K562 (cell line): ENCODE results near the gene ZNF239. TPM values are rescaled to one million over a fixed set of nuclear protein-coding genes. Genes with fewer than 3 reads are reported as not detected.

Source experiments
- ATAC-seq: fragments of 200-7000 bp; cut with Tn5 transposase; 3 replicates; pipeline ENCODE4 v1.9.1; 2020; ENCODE audit warnings: moderate library complexity
- BruUV-seq: library from RNA; stranded (reverse); fragments of 400-500 nt; replicated peaks from 2 replicates; lab custom pipeline; 2021; lab: Mats Ljungman, UMichigan
- CTCF ChIA-PET: fragments of 300-600 bp; formaldehyde crosslinking; extraction: SDS; loops from one replicate; lab custom pipeline; 2021; ENCODE audit warnings: low intra/inter-chr PET ratio; lab: Yijun Ruan, JAX
- POLR2A ChIA-PET: fragments of 300-600, 350-650 bp; sonication (Branson Sonifier 250); formaldehyde crosslinking; extraction: SDS; loops from one replicate; lab custom pipeline; 2021; ENCODE audit warnings: antibody characterized with exemption, inconsistent platforms; lab: Yijun Ruan, JAX
- DNase-seq, 4 experiments: peaks; one replicate each; pipeline versions ENCODE4 v3.0.0 to v3.0.0-alpha.2; 2011 to 2018; ENCODE audit warnings: low spot score in 3 of 4, mixed read lengths in 3 of 4; ENCODE audit errors: extremely low read depth in 1 of 4
- FAIRE-seq: peaks from 2 replicates; lab custom pipeline; 2011; peaks lifted over from hg19 to GRCh38; lab: Jason Lieb, UNC
- H2AFZ ChIP-seq: 2 replicates; pipeline ENCODE4 v1.6.0; 2011; ENCODE audit warnings: low read depth, low read length, control low read depth, inconsistent platforms
- H3K27ac ChIP-seq: fragments of 200-600 bp; 3 replicates; pipeline ENCODE4 v1.8.0; 2011; ENCODE audit warnings: low read depth, mild to moderate bottlenecking, control low read depth, inconsistent platforms, low read length, moderate library complexity, mixed read lengths; ENCODE audit errors: extremely low read depth
- H3K27me3 ChIP-seq, 2 experiments: fragments of 300-600 bp in 1 of 2; 2 replicates in 1 of 2; 3 replicates in 1 of 2; pipeline versions ENCODE4 v1.6.0 to v1.8.0; 2011; ENCODE audit warnings: inconsistent platforms in 2 of 2, low read length in 2 of 2, mild to moderate bottlenecking in 1 of 2, mixed read lengths in 1 of 2, moderate library complexity in 1 of 2; ENCODE audit not compliant: control insufficient read depth in 2 of 2, insufficient read depth in 2 of 2
- H3K36me3 ChIP-seq: fragments of 300-600 bp; 3 replicates; pipeline ENCODE4 v1.8.0; 2011; ENCODE audit warnings: mild to moderate bottlenecking, low read length, inconsistent platforms; ENCODE audit not compliant: control insufficient read depth, insufficient read depth
- H3K4me1 ChIP-seq, 2 experiments: fragments of 200-600 bp in 1 of 2; replicated peaks in 1 of 2; 2 replicates in 1 of 2; 3 replicates in 1 of 2; pipeline versions ENCODE4 v1.5.1 to v1.8.0; 2011; ENCODE audit warnings: inconsistent platforms in 2 of 2, low read length in 2 of 2, mild to moderate bottlenecking in 1 of 2, mixed read lengths in 1 of 2, moderate library complexity in 1 of 2; ENCODE audit not compliant: control insufficient read depth in 2 of 2, insufficient read depth in 2 of 2
- H3K4me2 ChIP-seq: 2 replicates; pipeline ENCODE4 v1.6.1; 2011; ENCODE audit warnings: low read length, control low read depth, inconsistent platforms, mixed read lengths; ENCODE audit not compliant: insufficient read depth
- H3K4me3 ChIP-seq: fragments of 200-600 bp; sonication (generic), shearing (Covaris generic); 2 replicates; pipeline ENCODE4 v1.5.1; 2016; ENCODE audit warnings: control low read depth, inconsistent platforms
- H3K79me2 ChIP-seq: fragments of 200-600 bp; 3 replicates; pipeline ENCODE4 v1.8.0; 2011; ENCODE audit warnings: low read length, inconsistent platforms; ENCODE audit not compliant: control insufficient read depth, insufficient read depth
- H3K9ac ChIP-seq, 2 experiments: 2 replicates each; pipeline versions ENCODE4 v1.6.0 to v1.6.1; 2011; ENCODE audit warnings: low read depth in 2 of 2, low read length in 2 of 2, control low read depth in 1 of 2, inconsistent platforms in 1 of 2, mild to moderate bottlenecking in 1 of 2, mixed read lengths in 1 of 2; ENCODE audit not compliant: insufficient read depth in 1 of 2
- H3K9me1 ChIP-seq: one replicate; pipeline ENCODE4 v1.6.0; 2011; ENCODE audit warnings: inconsistent platforms, mild to moderate bottlenecking, low read length, moderate library complexity; ENCODE audit not compliant: control insufficient read depth, insufficient read depth
- H3K9me3 ChIP-seq: replicated peaks from 2 replicates; pipeline ENCODE4 v1.5.1; 2011; ENCODE audit warnings: low read depth, low read length, inconsistent platforms; ENCODE audit not compliant: control insufficient read depth, insufficient read depth
- H4K20me1 ChIP-seq: replicated peaks from 2 replicates; pipeline ENCODE4 v1.6.1; 2011; ENCODE audit warnings: low read length, inconsistent platforms, mixed read lengths; ENCODE audit not compliant: control insufficient read depth, insufficient read depth
- C11orf30 ChIP-seq: fragments of 450-650 bp; IDR thresholded peaks from 2 replicates; pipeline ENCODE4 v1.6.1; 2016; ENCODE audit warnings: low read depth, mild to moderate bottlenecking
- CBX5 ChIP-seq: IDR thresholded peaks from 2 replicates; pipeline ENCODE4 v1.6.1; 2014; ENCODE audit warnings: low read depth, borderline replicate concordance
- CSDE1 ChIP-seq, 2 experiments: fragments of 450-650 bp; IDR thresholded peaks; 2 replicates each; pipeline ENCODE4 v1.6.1; 2016; ENCODE audit warnings: mild to moderate bottlenecking in 1 of 2
- ESRRA ChIP-seq: fragments of 450-650 bp; IDR thresholded peaks from 2 replicates; pipeline ENCODE4 v1.6.1; 2014; ENCODE audit warnings: low read depth, mild to moderate bottlenecking, moderate library complexity, borderline replicate concordance
- FIP1L1 ChIP-seq: fragments of 200-400 bp; formaldehyde crosslinking; IDR thresholded peaks from 2 replicates; pipeline ENCODE4 v1.6.1; 2018; ENCODE audit warnings: mild to moderate bottlenecking, low read depth, low read length; ENCODE audit not compliant: poor library complexity, severe bottlenecking
- MAFF ChIP-seq: IDR thresholded peaks from 2 replicates; pipeline ENCODE4 v1.6.1; 2012; ENCODE audit warnings: low read length, improper control_type of control experiment
- MAFG ChIP-seq: fragments of 450-650 bp; conservative IDR thresholded peaks from 2 replicates; pipeline ENCODE4 v1.6.1; 2016; ENCODE audit warnings: missing genetic modification characterization, missing compliant biosample characterization
- MAFK ChIP-seq: IDR thresholded peaks from 2 replicates; pipeline ENCODE4 v1.6.1; 2011; ENCODE audit warnings: low read length, improper control_type of control experiment
- NFIC ChIP-seq: fragments of 450-650 bp; IDR thresholded peaks from 2 replicates; pipeline ENCODE4 v1.6.1; 2017; ENCODE audit warnings: mild to moderate bottlenecking, inconsistent platforms
- SIRT6 ChIP-seq: IDR thresholded peaks from one replicate; pipeline ENCODE4 v1.6.1; 2012; ENCODE audit warnings: low read depth, mild to moderate bottlenecking, control low read depth, inconsistent platforms, low read length, moderate library complexity
- TSC22D4 ChIP-seq: fragments of 450-650 bp; IDR thresholded peaks from 2 replicates; pipeline ENCODE4 v1.6.1; 2016; ENCODE audit warnings: missing genetic modification characterization, missing biosample characterization, control low read depth
- ZFP36 ChIP-seq: fragments of 150-350 bp; IDR thresholded peaks from 2 replicates; pipeline ENCODE4 v1.6.1; 2018; ENCODE audit warnings: low read length, low read depth; ENCODE audit not compliant: partially characterized antibody
- ZNF316 ChIP-seq: fragments of 450-650 bp; IDR thresholded peaks from 2 replicates; pipeline ENCODE4 v1.6.1; 2016
- WGBS: fragments of 100-300 bp; shearing (Covaris generic); methylation state at CpG from one replicate; pipeline ENCODE4 v1.1.6; 2016; ENCODE audit warnings: low coverage, mixed read lengths; ENCODE audit not compliant: insufficient coverage; ENCODE audit errors: missing lambda C conversion rate; 5-methylcytosine and 5-hydroxymethylcytosine counted together
- in situ Hi-C: fragments of 300-500 bp; cut with MboI; formaldehyde crosslinking; loops from 4 replicates; pipeline ENCODE4 v1.15.0; 2018; ENCODE audit warnings: inconsistent platforms, mixed read lengths
- intact Hi-C: fragments of 100-400 bp; cut with micrococcal nuclease; formaldehyde crosslinking; loops from 2 replicates; pipeline ENCODE4 v1.14.2; 2022
- polyA plus RNA-seq, 8 experiments: library from polyadenylated mRNA; depleted of rRNA in 4 of 8; stranded (reverse) in 5 of 8; unstranded in 3 of 8; fragments of >200 nt; fragmentation: Nextera tagmentation in 2 of 8; fragmentation: Illumina TruSeq in 1 of 8; extraction: Ambion mirVana in 2 of 8; extraction: Trizol in 1 of 8; gene quantifications; 2 replicates each; pipeline versions ENCODE4 v1.2.1 to v1.2.3, GENCODE V29; 2011 to 2014; ENCODE audit warnings: inconsistent platforms in 1 of 8, missing spikeins in 1 of 8
- total RNA-seq, 7 experiments: library from RNA; depleted of rRNA in 6 of 7; stranded (reverse); fragments of >200 nt in 6 of 7; fragmentation: Illumina TruSeq in 2 of 7; extraction: Trizol in 2 of 7; gene quantifications; 2 replicates each; pipeline versions ENCODE4 v1.2.1 to v1.2.3, GENCODE V29; 2011 to 2021; ENCODE audit warnings: low replicate concordance in 1 of 7
- TF ChIP-seq, protein P1 (sequence below): sonication (generic); IDR thresholded peaks from 2 replicates; pipeline ENCODE4 v1.6.1; 2016

Gene ZNF239
- total and polyA plus RNA-seq, 9 of the 15 experiments (the other 6 are each of a cell fraction or from before 2014, with no cell fraction given): 13.7 to 26.7 (median 23.4) TPM

DNA sequence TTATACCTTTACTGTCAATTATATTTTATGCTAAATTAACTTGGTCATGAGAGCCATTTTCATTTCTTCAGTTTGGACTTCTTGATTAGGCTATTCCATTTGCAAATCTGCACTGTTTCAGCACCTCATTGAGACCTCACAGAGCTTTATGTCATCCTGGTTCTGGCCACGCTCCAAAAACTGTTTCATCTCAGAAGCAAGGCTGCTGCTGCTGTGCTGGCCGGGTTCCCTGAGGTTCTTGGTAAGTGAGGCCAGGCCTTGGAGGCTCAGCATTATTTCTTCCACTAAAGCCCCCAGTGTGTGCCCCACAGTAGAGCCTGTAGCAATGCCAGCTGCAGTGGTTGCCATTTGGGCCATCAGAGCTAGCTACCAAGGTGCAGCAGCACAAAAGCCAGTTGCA is 24.0 kb upstream of the ZNF239 start:
- Histone ChIP-seq H3K27me3 (peaks cover 4 to 11% of the 10 kb centered on the region in 2 experiments; a peak in 4 of 5 replicates), H3K4me1 (peaks cover 11 to 19% of the 10 kb centered on the region in 2 experiments), H3K9me3 (no peaks in the 10 kb centered on the region), H3K79me2 (no peaks in the 10 kb centered on the region), H3K9ac (no peak overlapping the region), H3K36me3 (no peaks in the 10 kb centered on the region), H3K4me3 (no peak overlapping the region), H3K27ac (no peak overlapping the region), H2AFZ (no peak overlapping the region), H4K20me1 (no peaks in the 10 kb centered on the region), H3K9me1 (no peaks in the 10 kb centered on the region), H3K4me2 (no peak overlapping the region)
- TF ChIP-seq NFIC (peak; percentile 73), CBX5 (no peak)
- ChIA-PET CTCF (no interaction called here), POLR2A (interaction anchor here (1.4 kb wide), 1 partner anchor 9 kb away, joined by 4 read pairs; no protein-coding TSS in a partner anchor)
- no peak for FAIRE-seq
- in situ Hi-C loops: no loop called here
- no TSS peak for BruUV-seq
- peak in 1 of 4 experiments; percentile 43 for DNase-seq
- no peak for ATAC-seq
- intact Hi-C loops: no loop called here
- 7% methylated on average over 2 of the region's 2 CpGs for WGBS

DNA sequence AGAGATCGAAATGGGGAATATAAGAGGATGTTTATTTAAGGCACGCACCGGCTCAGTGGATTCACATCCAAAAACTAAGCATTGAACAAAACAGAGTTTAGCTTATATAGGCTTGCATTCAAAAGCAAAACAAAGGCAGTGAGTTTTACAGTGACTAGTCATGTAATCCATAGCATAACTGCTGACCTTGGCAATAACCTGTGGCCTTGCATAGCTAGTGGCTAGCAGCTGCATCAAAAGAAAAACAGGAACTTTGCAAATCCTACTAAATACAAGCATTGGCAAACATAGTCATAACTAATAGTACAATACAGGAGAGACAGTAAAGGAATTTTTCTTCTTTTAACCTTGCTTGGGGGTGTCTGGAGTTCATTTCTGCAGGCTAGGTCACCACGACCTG is 22.1 kb upstream of the ZNF239 start:
- POLR2A ChIA-PET: interaction anchor here (2.4 kb wide), 1 partner anchor 11 kb away, joined by 12 read pairs; no protein-coding TSS in a partner anchor
- Histone ChIP-seq H3K36me3 (no peaks in the 10 kb centered on the region), H3K9ac (no peak overlapping the region), H3K27ac (no peak overlapping the region), H3K9me1 (no peaks in the 10 kb centered on the region), H3K4me2 (no peak overlapping the region), H3K9me3 (peaks cover 7% of the 10 kb centered on the region), H3K27me3 (no peaks in the 10 kb centered on the region), H3K4me1 (peaks cover 11 to 19% of the 10 kb centered on the region in 2 experiments), H4K20me1 (no peaks in the 10 kb centered on the region), H2AFZ (peak overlapping the region; percentile 93; the same call in 1 of the 2 replicates), H3K4me3 (no peak overlapping the region), H3K79me2 (no peaks in the 10 kb centered on the region)
- FAIRE-seq: no peak
- intact Hi-C loops: no loop called here
- 56% methylated on average over 4 of the region's 4 CpGs for WGBS
- DNase-seq: no peak
- CTCF ChIA-PET: no interaction called here
- in situ Hi-C loops: no loop called here
- no peak for ATAC-seq
- TF ChIP-seq FIP1L1: no peak
- TF ChIP-seq MAFG (tag): peak; percentile 74
- TF ChIP-seq ZNF316: peak; percentile 88
- TF ChIP-seq MAFK: peak; percentile 83
- TF ChIP-seq, protein P1, sequence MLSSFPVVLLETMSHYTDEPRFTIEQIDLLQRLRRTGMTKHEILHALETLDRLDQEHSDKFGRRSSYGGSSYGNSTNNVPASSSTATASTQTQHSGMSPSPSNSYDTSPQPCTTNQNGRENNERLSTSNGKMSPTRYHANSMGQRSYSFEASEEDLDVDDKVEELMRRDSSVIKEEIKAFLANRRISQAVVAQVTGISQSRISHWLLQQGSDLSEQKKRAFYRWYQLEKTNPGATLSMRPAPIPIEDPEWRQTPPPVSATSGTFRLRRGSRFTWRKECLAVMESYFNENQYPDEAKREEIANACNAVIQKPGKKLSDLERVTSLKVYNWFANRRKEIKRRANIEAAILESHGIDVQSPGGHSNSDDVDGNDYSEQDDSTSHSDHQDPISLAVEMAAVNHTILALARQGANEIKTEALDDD: peak; percentile 82
- peak; percentile 82 for TF ChIP-seq C11orf30
- TF ChIP-seq MAFF: peak; percentile 84
- TF ChIP-seq SIRT6: no peak
- no peak for TF ChIP-seq ZFP36
- TF ChIP-seq ESRRA: peak; percentile 53; the same call in 1 of the 2 replicates
- no peak for TF ChIP-seq TSC22D4 (tag)
- TF ChIP-seq CSDE1 (IDR thresholded peaks at IDR 0.05): no peak
- BruUV-seq: no TSS peak
